ENCODE results near the gene FAM98A.

Gene FAM98A

GRCh38 chr2:33599175-33599942 is at the start of gene FAM98A:
TSS of gene FAM98A (minus strand) at chr2:33599299. CDS start at chr2:33599221, 78 bp downstream.
- POLR2A ChIA-PET: interaction anchor here (0.6 to 1.3 kb wide), 11 partner anchors 9 to 972 kb away, joined by 3 to 5 read pairs (median 3); partner anchors contain the start of genes RASGRP3 and TTC27
- H3K9me3 ChIP-seq (ENCODE audit: control insufficient read depth, insufficient read depth, low read depth, low read length): no peaks in the 10 kb centered on the region
- H3K4me1 ChIP-seq (ENCODE audit: control insufficient read depth, insufficient read depth, low read length): no peaks in the 10 kb centered on the region
- H3K27ac ChIP-seq (ENCODE audit: extremely low read depth, low read depth, low read length): peak within 1 kb of the TSS; percentile 80
- H3K4me3 ChIP-seq (ENCODE audit: low read depth, low read length): peak within 1 kb of the TSS; percentile 99
- peaks cover 0 to 10% of the 10 kb centered on the region in 2 experiments for H3K36me3 ChIP-seq (ENCODE audit: control insufficient read depth in 2 of 2, insufficient read depth in 1 of 2, low read length in 2 of 2)
- CTCF ChIA-PET: interaction anchor here (0.5 to 0.9 kb wide), 3 partner anchors 16 to 567 kb away, joined by 3 to 6 read pairs (median 3); no protein-coding TSS in a partner anchor
- peak; percentile 69 for TF ChIP-seq KLF9 (tag by site-specific recombination; IDR thresholded peaks at IDR 0.05; ENCODE audit: low read depth)
- TF ChIP-seq ZEB2 (tag by site-specific recombination; IDR thresholded peaks at IDR 0.05): no peak
- TF ChIP-seq KLF8 (tag by site-specific recombination; IDR thresholded peaks at IDR 0.05): peak; percentile 41
- TF ChIP-seq ZNF24 (tag by site-specific recombination; IDR thresholded peaks at IDR 0.05): 0 out of 2 replicates have a peak, but pooled peaks have one; percentile 22
- TF ChIP-seq PRDM1 (tag by site-specific recombination; IDR thresholded peaks at IDR 0.05): peak; percentile 53; the same call in 1 of the 2 replicates
- TF ChIP-seq ZBTB44 (tag by site-specific recombination; IDR thresholded peaks at IDR 0.05): no peak
- 0 out of 2 replicates have a peak, but pooled peaks have one; percentile 12 for TF ChIP-seq GLIS2 (tag by site-specific recombination; IDR thresholded peaks at IDR 0.05)
- TF ChIP-seq ZNF513 (tag by site-specific recombination; IDR thresholded peaks at IDR 0.05): no peak
- TF ChIP-seq ZNF223 (tag by site-specific recombination; IDR thresholded peaks at IDR 0.05): no peak
- peak; percentile 60 for TF ChIP-seq ZNF692 (tag by site-specific recombination; IDR thresholded peaks at IDR 0.05)
- peak; percentile 55 for TF ChIP-seq ZBTB26 (tag by site-specific recombination; optimal IDR thresholded peaks at IDR 0.05)
- TF ChIP-seq CTCF (tag by site-specific recombination; IDR thresholded peaks at IDR 0.05): peak; percentile 79
- TF ChIP-seq ZFP69B (tag by site-specific recombination; IDR thresholded peaks at IDR 0.05): peak; percentile 35
- peak; percentile 15; the same call in 1 of the 2 replicates for TF ChIP-seq ZBTB48 (tag by site-specific recombination; IDR thresholded peaks at IDR 0.05)
- TF ChIP-seq ZNF366 (tag by site-specific recombination; conservative IDR thresholded peaks at IDR 0.05): 0 out of 2 replicates have a peak, but pooled peaks have one; percentile 22
- TF ChIP-seq ZBTB20 (tag by site-specific recombination; IDR thresholded peaks at IDR 0.05): peak; percentile 42; the same call in 1 of the 2 replicates
- no peak for TF ChIP-seq GLIS1 (tag by site-specific recombination; IDR thresholded peaks at IDR 0.05)
- TF ChIP-seq ZBTB11 (tag by site-specific recombination; conservative IDR thresholded peaks at IDR 0.05; ENCODE audit: low read depth): peak; percentile 90
- peak; percentile 18; the same call in 1 of the 2 replicates for TF ChIP-seq KLF10 (tag by site-specific recombination; IDR thresholded peaks at IDR 0.05)
- peak; percentile 73 for TF ChIP-seq ZBTB17 (tag by site-specific recombination; IDR thresholded peaks at IDR 0.05)
- TF ChIP-seq SP2 (tag by site-specific recombination; IDR thresholded peaks at IDR 0.05): peak; percentile 74
- TF ChIP-seq ZNF704 (tag by site-specific recombination; IDR thresholded peaks at IDR 0.05): no peak
- TF ChIP-seq ELK4 (IDR thresholded peaks at IDR 0.05; ENCODE audit: borderline replicate concordance, low read depth, low read length): peak; percentile 22; the same call in 1 of the 2 replicates
